GM18861 (cell line): ENCODE results near the gene DCAF5.
"Not testable (repeated sequence)": the region's sequence is repeated elsewhere in the genome, so short reads cannot be mapped to it uniquely, and the experiment has no call there.

Source experiments
- ATAC-seq: cut with Tn5 transposase; IDR thresholded peaks from one replicate; pipeline ENCODE4 v1.9.1; 2021; ENCODE audit not compliant: unreplicated experiment

Gene DCAF5, protein sequence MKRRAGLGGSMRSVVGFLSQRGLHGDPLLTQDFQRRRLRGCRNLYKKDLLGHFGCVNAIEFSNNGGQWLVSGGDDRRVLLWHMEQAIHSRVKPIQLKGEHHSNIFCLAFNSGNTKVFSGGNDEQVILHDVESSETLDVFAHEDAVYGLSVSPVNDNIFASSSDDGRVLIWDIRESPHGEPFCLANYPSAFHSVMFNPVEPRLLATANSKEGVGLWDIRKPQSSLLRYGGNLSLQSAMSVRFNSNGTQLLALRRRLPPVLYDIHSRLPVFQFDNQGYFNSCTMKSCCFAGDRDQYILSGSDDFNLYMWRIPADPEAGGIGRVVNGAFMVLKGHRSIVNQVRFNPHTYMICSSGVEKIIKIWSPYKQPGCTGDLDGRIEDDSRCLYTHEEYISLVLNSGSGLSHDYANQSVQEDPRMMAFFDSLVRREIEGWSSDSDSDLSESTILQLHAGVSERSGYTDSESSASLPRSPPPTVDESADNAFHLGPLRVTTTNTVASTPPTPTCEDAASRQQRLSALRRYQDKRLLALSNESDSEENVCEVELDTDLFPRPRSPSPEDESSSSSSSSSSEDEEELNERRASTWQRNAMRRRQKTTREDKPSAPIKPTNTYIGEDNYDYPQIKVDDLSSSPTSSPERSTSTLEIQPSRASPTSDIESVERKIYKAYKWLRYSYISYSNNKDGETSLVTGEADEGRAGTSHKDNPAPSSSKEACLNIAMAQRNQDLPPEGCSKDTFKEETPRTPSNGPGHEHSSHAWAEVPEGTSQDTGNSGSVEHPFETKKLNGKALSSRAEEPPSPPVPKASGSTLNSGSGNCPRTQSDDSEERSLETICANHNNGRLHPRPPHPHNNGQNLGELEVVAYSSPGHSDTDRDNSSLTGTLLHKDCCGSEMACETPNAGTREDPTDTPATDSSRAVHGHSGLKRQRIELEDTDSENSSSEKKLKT

DNA sequence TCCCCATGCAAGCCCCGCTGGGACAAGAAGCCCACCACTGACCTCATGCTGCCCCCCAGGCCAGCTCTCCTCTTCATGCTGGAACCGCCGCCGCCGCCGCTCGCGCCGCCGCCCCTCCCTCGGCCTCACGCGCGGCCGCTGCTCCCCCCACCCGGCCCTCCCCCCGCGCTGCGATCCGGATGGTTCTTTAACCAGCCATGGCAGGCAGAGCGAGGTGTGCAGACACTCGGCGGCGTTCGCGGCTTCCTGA, at the start of gene DCAF5:
Gene DCAF5 (minus strand): TSS at position 218 of the 250 bp plus-strand sequence. CDS start 141 bp downstream, at position 77.
- ATAC-seq = no peak

DNA sequence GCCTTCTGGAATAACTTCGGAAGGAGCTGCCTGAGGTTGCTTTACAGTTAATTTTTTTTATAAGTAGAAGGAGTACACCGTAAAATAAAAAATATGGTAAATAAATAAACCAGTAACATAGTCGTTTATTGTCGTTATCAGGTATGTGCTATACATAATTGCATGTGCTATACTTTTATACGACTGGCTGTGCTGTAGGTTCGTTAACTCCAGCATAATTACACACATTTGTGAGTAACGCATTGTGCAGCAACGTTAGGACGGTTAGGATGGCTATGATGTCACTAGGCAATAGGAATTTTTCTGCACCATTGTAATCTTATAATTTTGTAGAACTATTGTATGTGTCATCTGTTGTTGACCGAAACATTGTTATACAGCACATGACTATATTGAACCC, 46.9 kb upstream of the DCAF5 start:
- no peak for ATAC-seq

DNA sequence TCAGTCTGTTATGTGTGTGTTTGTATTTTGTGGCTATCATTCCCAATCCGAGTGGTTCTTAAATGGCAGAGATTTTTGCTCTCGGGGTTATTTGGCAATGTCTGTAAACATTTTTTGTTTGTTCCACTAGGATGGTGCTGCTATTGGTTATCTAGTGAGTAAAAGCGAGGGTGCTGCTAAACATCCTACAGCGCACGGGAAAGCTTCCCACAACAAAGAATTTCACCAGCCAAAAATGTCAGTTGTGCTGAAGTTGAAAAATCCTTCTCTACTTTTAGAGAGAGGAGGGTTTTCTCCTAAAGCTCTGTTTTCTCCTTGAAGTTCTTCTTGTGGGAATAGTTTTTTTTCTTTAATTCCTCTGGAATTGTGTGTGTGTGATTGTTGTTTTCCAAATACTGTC, 40.8 kb upstream of the DCAF5 start:
- no peak for ATAC-seq

DNA sequence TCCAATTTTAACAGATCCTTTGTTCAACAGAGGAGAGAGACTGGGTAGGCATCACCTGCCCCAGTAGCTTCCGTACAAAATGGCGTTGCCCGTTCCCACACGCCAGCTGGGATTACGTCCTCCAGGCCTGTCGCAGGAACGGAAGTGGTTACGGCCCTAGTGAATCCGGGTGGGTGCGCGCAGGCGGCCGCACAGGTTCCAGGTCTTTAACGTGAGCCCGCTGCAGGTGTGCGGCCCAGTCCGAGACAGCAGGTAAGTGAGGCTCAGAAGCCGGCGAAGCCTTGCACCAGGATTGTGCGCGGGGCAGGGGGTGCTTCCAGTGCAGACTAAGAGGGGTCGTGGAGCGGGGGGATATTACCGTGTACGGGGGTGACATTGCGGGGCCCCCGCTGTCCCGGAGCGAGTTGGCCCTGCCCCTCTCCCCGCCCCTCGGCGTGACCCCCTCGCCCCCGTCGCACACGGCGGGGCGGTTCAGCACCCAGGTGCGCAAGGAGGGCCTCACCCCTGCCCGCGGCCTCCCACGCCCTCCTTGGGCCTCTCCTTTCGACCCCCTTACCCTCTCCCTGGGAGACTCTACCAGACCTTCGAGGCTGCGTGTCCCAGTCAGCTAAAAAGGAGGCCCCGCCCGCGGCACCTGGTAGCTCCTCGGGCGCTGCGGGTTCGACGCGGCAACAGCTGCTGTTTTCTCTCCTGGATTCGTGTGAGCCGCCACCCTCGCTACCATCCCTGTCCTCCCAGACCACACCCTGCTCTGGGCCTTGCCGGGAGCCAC, 38.6 kb upstream of the DCAF5 start, which contains the start of gene EXD2:
Gene EXD2 (plus strand): TSS at position 159 of the 772 bp plus-strand sequence. CDS start 17,973 bp downstream, outside the sequence.
- ATAC-seq = peak; percentile 76

DNA sequence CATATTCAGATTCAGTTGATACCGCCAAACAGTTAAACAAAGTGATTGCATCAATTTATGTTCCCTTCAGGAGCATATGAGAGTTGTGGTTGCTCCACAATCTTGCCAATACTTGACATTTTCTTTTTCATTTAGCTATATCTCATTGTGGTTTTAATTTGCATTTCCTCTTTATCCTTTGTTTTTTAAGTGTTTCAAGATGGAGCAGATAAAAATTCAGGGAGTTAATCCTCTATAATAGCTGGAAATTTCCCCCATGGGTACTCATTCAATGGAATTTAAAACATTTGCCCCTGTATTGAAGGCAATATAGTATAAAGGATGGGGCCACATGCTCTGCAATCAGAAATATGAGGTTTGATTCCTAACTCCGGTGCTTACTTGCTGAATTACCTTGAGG, 37.3 kb upstream of the DCAF5 start:
- ATAC-seq = no peak

DNA sequence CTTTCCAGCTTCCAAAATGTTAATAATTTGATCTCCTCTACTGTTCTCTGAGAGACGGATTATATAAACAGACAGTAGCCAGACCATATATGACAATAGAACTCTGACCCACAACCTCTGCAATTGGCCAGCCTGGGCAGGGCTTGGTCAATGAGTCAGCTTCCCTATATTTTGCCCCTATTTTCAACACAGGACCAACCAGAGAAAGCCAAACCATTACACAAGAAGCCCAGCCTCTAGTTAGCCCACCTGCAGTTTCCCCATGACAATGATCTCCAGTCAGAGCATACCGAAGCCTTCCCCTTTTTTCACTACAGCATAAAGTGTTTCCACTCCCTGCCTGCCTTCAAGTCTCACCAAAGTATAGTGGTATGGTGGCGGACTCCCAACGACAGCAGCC, 30.8 kb upstream of the DCAF5 start:
- no peak for ATAC-seq

DNA sequence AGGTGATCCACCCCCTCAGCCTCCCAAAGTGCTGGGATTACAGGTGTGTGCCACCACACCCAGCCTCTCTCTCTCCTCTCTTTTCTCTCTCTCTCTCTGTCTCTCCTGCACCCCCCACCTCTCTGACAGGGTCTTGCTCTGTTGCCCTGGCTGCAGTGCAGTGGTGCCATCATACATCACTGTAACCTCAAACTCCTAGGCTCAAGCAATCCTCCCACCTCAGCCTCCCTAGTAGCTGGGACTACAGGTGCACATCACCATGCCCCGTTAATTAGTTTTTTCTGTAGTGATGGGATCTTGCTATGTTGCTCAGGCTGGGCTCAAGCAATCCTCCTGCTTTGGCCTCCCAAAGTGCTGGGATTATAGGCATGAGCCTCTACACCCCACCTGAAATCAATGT, 29.7 kb upstream of the DCAF5 start:
- not testable (repeated sequence) for ATAC-seq

DNA sequence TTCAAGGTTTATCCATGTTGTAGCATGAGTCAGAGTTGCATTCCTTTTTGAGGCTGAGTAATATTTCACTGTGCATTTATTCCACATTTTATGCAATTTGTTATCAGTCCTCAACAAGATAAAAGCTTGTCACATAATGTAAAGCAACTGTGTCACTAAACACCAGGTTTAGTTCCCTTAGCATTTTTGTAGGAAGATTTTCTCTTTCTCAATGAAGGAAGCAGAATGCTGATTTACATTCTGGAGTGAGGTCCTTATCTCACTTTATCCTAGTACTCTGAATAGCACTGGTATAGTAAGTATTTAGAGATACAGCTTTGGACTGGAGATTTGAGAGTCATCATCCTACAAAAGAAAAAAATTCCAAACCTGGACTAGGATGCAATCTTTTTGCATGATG, 28.6 kb upstream of the DCAF5 start:
- no peak for ATAC-seq

DNA sequence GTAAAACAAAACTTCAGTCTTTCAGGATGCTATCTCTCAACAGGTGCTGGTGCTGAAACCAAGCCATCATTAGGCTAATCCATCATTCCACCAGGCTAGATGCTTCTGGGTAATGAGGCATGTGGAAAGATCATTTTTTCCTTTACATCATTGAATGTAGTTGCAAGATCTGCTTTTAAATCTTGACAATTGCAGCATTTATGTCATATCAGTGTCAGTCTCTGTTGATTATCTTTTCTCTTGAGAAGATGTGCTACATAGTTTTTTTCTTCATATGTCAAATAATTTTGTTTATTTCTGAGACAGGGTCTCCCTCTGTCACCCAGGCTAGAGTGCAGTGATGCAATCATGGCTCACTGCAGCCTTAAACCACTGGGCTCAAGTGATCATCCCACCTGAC, 22.2 kb upstream of the DCAF5 start:
- no peak for ATAC-seq

DNA sequence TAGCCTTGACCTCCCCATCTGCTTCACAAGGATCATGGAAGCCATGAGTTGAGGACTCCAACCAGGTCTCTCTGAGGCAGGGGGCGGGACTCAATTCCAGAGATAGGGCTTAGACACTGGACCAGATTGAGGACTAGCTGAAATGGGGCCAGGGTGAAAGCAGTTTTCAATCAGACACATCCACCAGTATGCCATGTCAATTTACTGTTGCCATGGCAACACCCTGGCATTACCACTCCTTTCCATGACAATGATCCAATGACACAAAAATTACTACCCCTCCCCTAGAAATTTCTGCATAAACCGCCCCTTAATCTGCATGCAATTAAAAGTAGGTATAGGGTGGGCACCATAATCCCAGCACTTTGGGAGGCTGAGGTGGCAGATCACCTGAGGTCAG, 18.6 kb upstream of the DCAF5 start:
- no peak for ATAC-seq

DNA sequence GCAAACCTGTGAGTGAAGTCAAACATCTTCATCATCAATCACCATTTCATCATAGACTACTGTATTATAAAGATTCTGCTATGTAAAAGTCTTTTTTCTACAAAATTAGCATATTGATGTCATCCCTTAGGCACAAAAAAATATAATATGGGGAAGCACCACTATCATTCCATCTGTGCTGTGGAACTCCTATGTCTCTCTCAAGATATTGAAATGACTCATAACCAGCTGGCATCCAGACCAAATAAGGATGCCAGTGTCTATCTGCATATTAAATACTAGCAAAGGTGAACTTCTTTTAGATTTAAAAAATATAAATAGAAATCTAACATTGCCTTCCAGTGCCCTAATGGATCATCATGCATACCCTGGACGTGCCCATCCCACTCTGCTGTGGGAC, 17.9 kb upstream of the DCAF5 start:
- ATAC-seq = no peak

DNA sequence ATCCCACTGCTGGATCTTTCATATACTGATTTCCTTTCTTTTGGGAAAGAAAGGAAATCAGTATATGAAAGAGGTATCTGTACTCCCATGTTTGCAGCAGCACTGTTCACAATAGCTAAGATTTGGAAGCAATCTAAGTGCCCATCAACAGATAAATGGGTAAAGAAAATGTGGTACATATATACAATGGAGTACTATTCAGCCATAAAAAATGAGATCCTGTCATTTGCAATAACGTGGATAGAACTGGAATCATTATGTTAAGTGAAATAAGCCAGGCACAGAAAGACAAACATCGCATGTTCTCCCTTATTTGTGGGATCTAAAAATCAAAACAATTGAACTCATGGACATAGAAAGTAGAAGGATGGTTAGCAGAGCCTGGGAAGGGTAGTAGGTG, 12.9 kb upstream of the DCAF5 start:
- not testable (repeated sequence) for ATAC-seq

DNA sequence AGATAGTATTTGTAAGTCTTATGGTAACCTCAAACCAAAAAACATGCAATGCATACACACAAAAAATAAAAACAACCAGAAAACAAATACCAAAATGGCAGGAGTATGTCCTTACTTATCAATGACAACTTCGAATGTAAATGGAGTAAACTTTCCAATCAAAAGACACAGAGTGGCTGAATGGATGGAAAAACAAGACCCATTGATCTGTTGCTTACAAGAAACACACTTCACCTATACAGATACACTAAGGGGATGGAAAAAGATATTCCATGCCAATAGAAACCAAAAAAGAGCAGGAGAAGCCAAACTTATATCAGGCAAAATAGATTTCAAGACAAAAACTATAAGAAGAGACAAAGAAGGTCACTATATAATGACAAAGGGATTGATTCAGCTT, 8.7 kb upstream of the DCAF5 start:
- ATAC-seq = no peak

DNA sequence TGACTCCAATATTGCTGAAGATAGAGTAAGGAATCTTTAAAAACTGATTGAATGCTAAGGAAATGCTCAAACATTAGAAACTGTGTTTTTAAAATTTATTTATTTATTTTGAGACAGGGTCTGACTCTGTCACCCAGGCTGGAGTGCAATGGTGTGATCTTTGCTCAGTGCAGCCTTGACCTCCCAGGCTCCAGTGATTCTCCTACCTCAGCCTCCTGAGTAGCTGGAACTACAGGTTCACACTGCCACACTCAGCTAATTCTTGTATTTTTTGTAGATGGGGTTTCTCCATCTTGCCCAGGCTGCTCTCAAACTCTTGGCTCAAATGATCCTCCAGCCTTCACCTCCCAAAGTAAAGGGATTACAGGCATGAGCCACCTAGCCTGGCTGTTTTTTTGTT, 3.3 kb upstream of the DCAF5 start:
- no peak for ATAC-seq

DNA sequence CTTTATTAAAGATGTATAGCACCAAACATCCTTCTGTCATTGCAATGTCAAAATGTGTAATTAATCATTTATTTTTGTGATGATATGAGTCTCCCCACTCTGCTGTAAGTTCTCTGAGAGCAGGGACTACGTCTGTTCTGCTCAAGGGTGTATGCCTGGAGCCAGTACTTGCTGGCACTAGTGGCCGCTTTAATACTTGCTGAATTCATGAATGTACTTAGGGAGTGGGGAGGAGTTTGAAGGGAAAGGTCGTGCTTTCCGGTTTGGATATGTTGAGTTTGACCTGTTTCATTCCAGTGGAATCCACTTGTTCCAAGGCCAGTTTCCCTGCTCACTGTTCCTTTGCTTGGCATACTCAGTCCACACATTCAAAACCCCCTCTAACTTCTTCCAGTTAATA, 1.9 kb upstream of the DCAF5 start:
- no peak for ATAC-seq

DNA sequence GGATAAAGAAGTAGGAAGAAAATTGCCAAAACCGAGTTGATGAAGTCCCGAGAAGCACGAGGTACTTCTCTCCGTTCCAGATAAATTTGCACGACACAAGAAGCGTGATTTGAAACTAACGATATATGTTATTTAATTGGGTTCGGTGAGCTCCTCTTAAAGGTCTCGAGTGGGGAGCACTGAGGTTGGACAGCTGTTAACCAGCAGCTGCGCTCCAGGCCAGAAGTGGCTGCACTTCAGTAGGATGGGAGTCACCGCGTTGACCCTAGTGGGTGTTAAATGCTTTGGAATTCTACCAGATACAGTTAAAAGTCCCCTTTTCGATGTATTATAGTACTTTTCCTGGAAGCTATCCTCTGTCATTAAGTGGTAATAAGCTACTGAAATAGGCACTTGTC, 953 bp upstream of the DCAF5 start:
- no peak for ATAC-seq

DNA sequence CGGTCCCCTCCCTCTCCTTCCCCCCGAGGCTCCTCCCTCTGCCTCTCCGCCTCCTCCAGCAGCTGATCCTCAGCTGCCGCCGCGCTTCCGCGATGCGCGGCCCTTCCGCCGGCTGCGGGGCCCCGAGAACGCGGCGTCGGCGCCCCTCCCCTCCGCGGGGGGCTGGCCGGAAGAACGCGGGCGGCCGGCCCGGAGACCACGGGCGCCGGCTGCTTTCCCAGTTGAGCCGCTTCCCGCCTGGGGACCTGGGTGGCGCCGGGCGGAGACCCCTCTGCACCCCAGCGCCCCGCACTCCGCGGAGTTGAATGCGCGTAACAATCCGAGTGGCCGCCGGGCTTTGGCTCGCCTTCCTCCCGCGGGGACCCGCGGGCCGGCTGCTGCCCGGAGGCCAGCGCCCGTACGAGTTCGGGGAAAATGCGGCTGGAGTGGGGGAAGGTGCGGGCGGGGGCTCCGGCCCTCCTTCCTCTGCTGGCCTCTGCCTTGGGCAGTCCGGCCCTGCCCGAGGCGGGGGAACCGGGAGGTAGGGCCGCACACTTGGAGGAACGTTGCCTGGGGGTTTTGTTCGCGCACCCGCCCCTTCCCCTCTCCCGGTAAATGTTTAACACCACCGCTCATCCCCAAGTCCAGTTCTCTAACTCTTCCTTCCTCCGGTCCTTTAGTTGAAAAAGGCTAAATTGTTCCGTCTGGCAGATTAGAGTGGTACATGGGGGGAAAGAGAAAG, 393 bp upstream of the DCAF5 start:
- peak; percentile 75 for ATAC-seq

DNA sequence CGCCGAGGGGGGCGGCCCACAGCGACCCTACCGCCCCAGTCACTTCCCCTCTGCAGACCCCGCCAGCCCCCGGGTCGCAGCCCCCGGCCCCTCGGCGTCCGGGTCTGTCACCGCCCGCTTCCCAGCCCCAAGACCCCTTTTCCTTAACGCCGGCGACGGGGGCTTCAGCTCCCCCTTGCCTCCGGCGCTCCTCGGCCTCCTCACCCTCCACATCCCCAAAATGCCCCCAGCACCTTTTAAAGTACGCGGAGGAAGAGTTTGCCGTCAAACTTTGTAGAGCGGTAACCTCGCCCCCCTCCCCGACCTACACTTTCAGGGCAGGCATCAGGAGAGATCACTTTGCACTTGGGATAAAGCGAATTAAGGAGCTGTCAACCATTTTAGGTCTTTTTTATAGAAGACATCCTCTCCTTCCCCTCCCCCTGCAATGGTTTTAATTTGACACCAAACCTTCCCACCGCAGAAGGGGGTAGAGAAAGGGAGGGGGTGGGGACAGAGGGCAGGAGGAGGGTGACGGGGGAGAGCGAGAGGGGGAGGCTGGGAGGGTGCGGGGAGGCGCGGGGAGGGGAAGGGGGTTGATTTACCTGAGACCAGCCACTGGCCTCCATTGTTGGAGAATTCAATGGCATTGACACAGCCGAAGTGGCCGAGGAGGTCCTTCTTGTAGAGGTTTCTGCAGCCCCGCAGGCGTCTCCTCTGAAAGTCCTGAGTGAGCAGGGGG, 578 bp downstream of the DCAF5 start:
- no peak for ATAC-seq

DNA sequence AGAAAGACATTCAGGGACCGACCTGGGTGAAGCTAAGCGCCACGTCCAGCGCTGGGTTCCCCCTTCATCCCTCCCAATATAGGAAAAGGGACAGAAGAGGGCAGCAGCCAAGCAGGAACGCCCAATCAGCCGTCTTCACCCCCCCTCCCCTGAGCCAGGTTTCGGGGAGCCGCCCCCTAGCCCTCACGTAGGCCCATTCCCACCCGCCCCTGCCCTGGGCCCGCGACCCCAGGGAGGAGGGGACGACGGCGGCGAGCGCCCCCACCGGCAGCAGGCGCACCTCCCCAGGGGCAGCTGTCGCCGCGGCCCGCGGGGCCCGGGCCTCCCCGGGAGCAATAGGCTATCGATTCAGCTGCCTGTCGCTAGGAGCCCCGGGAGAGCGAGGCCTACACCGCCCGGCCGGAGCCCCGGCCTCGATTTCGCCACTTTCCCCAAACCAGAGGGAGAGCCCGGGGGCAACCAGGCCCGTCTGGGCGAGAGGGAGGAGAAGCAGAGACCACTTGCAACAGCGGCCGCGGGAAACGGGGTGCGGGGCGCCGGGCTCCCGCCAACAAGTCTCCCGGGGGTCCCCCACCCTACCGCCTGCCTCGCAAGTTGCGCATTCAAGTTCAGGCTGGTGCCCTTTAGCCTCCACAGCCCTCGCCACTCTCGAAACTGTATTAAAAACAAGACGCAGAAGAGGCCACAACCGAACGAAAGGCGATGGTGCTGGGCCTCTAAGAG, 1.3 kb downstream of the DCAF5 start:
- ATAC-seq = peak; percentile 35
